HG03378 (cell line): ENCODE measurements around the gene GLP1R.

Experiments
- ATAC-seq: cut with Tn5 transposase; IDR thresholded peaks from one replicate; pipeline ENCODE4 v1.9.1; 2021; ENCODE audit warnings: mild to moderate bottlenecking, moderate library complexity; ENCODE audit not compliant: unreplicated experiment

Gene GLP1R

DNA sequence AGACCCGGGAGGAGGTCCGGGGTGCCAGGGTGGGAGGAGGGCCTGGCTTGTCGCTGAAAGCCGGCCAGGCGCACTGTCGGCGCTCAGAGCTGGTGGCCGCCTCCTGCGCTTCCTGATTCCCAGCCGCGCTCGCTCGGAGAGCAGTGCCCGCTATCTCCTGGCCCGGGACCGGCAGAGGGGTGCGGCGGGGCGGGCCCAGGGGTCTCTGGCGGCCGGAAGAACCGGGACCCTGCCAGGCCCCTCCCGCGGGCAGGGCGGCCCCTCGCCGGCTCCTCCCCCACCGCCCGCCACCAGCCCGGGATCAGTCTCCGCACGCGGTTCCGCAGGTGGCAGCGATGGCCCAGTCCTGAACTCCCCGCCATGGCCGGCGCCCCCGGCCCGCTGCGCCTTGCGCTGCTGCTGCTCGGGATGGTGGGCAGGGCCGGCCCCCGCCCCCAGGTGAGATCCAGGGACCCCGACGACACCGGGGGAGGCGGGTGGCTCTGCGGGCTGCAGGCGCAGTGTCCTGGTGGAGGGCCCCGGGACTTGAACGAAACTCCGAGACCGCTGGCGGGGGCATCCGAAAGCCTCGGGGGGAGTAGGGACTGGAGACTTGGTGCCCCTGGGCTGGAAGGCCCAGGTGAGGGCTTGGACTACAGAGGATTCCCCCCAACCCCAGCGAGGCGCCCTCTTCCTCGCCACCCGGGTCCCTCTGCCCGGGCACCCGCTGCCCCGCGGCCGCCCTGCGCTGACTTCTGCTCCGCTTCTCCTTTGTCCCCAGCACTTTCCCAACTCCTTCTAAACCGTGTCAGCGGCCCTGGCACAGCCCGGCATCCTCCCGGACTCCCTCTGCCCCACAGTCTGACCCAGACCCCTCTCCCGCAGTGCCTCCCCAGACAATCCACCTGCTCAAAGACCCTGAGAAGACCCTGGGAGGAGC, at the start of gene GLP1R:
GLP1R (plus strand) TSS at position 301 of the 919 bp plus-strand sequence; CDS start at position 361, 60 bp downstream.
- ATAC-seq: no peak

DNA sequence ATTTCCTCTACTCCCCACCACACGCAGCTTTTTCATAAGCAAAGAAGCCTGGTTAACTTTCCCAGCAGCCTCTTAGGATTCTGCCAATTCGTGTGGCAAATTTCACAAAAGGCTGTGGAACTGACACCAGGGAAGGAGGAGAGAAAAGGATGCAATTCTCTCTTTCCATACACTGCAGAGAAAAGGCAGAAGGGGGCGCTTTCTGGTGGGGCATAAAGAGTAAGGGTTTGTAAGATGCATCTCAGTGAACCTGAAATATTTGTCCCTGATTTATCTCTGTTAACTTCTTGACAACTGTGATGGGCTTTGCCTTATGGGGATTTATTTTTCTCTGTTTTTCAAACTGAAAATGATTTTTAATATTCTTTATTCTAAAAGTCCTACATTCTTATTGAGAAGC, 45.5 kb upstream of the GLP1R start:
- ATAC-seq: no peak

DNA sequence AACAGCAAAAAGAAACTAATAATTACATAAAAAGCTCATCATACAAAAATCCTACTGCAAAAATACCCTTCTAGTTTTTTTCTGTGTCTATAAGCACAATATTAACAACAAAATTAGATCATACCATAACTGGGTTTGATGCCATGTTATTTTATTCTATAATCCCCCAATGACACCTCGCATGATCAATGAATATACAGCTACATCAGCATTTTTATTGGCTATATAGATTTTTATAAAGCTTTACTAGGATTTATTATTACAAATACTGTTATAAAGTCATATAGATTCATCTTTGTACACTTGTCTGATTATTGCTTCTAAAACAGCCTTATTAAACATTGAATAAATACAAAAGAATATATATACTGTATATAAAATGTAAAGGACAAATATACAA, 45.1 kb upstream of the GLP1R start:
- no peak for ATAC-seq

- ATAC-seq: no peak
These were observed 43.8 kb upstream of the GLP1R start for GRCh38 chr6:39004801-39005200.

DNA sequence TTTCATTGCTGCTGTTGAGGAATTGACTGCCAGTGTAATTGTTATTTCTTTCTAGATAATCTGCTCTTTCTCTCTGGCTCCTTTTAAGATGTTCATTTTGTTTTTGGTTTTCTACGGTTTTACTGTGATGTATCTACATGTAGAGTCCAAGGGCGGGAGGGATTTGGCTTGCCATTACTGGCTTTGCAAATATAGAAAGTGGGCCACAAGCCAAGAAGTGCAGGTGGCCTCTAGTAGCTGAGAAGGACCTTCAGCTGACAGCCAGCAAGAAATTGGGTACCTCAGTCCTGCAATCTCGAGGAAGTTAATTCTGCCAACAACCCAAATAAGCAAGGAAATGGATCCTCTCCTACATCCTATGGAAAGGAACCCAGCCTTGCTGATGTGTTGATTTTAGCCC, 42.8 kb upstream of the GLP1R start:
- ATAC-seq: no peak

DNA sequence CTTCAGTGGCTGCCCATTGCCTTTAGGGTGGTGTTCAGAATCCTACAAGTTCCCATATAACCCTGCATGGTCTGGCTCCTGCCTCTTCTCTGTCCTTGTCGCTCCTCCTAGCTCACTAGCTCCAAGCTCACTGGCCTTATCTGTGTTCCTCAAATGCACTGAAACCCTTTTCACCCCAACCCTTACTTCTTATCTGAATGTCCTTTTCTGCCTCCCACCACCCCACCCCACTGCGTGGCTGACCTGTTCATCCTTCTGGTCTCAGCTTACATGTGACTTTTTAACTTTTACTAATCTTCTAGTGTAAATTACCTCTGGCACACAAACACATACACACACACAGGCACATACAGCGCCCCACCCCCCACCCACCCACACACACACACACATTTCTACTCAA, 41.0 kb upstream of the GLP1R start:
- no peak for ATAC-seq

- no peak for ATAC-seq
These were observed 39.8 kb upstream of the GLP1R start for GRCh38 chr6:39008737-39009136.

- ATAC-seq: no peak
These were observed 39.1 kb upstream of the GLP1R start for GRCh38 chr6:39009476-39009875.

DNA sequence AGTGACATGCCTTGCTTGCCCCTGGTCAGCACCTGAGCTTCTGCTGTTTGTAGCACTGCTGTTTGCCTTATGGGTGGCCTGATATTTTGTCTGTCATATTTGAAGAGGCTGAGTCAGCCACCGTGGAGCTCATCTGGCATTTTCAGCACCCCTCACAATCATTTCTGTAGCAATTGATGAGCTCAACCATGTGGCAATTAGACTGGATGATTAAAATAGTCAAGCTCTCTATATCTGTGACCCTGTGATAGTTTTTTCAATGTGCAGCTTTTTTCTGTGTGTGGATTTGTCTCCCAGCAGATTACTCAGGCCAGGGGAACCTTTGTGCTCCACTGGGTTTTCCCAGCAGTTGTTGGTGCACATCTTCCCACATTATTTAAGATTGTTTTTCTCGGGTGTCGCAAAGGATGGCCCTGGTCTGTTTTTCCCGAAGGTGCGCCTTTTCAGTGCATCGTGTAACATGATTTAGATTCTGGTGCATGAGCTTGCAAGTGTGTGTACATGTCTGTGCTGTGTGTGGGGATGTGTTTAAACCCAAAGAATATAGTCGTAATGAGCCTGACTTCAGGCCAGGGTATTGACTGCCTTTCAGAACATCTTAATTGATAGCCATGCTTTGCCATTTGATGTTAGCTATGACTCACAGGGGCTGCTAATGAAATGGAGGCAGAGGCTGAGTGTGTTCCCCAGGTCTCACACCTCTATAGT, 31.6 kb upstream of the GLP1R start:
- ATAC-seq: no peak

- no peak for ATAC-seq
These were observed 31.1 kb upstream of the GLP1R start for GRCh38 chr6:39017547-39017880.

GRCh38 chr6:39018103-39018502, 30.5 kb upstream of the GLP1R start:
- ATAC-seq: no peak

DNA sequence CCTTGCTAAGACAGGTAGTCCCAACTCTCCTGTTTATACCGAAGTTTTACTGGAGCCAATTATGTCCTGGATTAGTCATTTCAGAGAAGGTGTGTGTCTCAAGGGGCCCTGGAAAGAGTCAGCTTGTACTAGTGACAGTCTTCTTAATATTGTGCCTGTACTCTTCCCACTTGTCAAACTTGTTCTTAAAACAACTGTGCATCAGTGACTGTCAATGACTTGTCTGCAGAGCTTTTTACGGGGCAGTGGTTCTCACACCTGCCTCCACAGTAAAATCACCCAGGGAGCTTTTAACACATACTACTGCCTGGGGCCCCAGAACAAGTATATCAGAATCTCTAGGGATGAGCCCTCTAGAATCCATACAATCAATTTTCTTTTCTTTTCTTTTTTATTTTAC, 28.4 kb upstream of the GLP1R start:
- no peak for ATAC-seq

GRCh38 chr6:39021041-39021440, 27.5 kb upstream of the GLP1R start:
- ATAC-seq: no peak

GRCh38 chr6:39021779-39022178, 26.8 kb upstream of the GLP1R start:
- ATAC-seq: no peak

- no peak for ATAC-seq
These were observed 22.4 kb upstream of the GLP1R start for GRCh38 chr6:39026175-39026574.

- ATAC-seq: no peak
These were observed 19.2 kb upstream of the GLP1R start for GRCh38 chr6:39029156-39030011.

DNA sequence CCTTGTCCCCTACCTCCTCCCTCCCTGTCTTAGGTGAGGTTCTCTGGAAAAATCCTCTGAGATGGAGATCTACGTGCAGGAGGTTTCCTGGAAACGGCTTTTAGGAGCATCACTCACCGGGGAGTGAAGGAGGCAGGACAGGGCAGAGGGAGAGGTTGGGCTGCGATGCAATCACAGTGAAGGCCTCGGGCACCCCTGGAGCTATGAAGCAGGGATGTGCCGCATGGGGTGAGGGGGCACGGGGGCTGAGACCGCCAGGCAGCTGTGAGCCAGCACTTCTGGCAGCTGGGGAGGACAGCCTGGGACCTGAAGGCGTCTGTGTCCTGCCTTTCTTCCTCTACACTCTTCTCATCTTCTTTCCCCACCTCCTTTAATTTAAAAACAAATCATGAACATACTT, 12.9 kb upstream of the GLP1R start:
- ATAC-seq: no peak

DNA sequence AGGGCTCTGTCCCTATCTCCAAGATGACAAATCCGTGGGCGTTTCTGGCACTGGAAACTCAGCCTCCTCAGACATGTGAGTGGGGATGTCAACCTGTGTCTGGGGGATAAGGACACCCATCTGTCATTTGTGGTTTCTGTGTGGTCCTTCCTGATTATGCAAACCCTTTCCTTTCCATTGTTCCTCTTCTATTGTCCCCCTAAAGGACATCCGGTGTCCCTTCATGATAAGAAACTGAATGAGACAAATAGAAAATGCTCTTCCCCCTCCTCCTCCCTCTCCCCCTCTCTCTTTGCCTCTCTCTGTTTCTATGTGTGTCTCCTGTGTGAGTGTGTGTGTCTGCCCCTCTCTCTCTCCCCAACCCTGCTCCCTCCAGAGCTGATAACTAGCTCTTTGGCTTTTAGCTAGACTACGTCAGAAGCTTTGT, 11.5 kb upstream of the GLP1R start:
- ATAC-seq: no peak

DNA sequence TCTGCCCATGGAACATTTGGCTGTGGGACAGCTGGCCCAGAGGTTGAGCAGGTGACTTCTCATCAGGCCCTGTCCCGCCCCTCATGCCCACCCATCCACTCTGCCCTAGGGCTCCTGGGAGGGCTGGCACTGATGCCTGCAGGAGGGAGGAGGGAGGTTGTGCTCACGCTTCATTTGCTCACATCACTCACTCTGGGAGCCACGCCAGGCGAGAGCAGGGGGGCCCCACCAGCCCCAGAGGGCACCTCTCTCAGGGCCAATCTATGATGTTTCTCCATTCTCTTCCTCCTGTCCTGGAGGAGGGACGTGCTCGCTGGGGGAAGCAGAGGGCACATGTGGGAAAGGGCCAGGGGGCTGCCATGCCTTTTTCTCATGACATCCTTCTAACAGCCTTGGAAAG, 10.9 kb upstream of the GLP1R start:
- no peak for ATAC-seq

DNA sequence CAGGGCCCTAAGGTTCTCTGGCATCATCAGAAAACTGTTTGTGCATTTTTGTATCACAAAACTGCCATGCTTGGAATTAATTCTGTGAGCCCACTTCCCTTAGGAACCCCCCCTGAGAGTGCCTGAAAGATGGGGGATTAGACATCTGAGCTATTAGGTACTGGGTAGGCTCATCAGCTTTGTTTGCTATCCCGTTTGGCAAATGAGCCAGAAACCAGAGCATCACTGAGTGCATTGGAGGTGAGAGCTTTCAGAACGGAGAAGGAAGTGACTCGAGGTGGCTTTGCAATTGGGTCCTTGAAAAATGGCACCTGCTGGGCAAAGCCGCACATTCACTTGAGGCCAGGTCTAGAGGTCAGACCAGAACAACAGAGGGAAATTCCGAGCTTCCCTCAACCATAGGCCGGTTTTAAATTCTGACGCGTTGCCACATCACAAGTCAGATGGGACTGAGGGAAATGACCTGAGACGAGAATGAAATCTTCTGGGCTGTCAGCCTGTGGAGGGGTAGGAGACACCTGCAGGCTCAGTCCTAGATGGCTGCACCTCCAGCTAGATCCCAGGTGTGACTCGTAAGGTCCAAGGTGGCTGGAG, 8.4 kb upstream of the GLP1R start:
- ATAC-seq: no peak

- no peak for ATAC-seq
These were observed 7.5 kb upstream of the GLP1R start for GRCh38 chr6:39041072-39041471.
